Activated naive CD8-positive, alpha-beta T cell treated with anti-CD3 and anti-CD28 coated beads for 36 hours (primary cell): ENCODE measurements around the gene DNASE1L1. TPM values are rescaled to one million over a fixed set of nuclear protein-coding genes. Genes with fewer than 3 reads are reported as not detected.

Experiments
- DNase-seq: peaks from one replicate; pipeline ENCODE4 v3.0.0; 2021
- H3K27ac Mint-ChIP-seq: one replicate; pipeline ENCODE4 v1.8.0; 2022; ENCODE audit warnings: mild to moderate bottlenecking, moderate library complexity, mixed read lengths
- H3K27me3 Mint-ChIP-seq: one replicate; pipeline ENCODE4 v1.8.0; 2022; ENCODE audit warnings: mild to moderate bottlenecking, mixed read lengths
- H3K36me3 Mint-ChIP-seq: one replicate; pipeline ENCODE4 v1.8.0; 2021; ENCODE audit warnings: mild to moderate bottlenecking, mixed read lengths
- H3K4me1 Mint-ChIP-seq: one replicate; pipeline ENCODE4 v1.8.0; 2021; ENCODE audit warnings: mixed read lengths
- H3K4me3 Mint-ChIP-seq: one replicate; pipeline ENCODE4 v1.8.0; 2022; ENCODE audit warnings: mild to moderate bottlenecking, moderate library complexity, mixed read lengths
- H3K9me3 Mint-ChIP-seq: one replicate; pipeline ENCODE4 v1.8.0; 2022; ENCODE audit warnings: mixed read lengths
- total RNA-seq, 2 experiments: library from RNA; stranded (reverse); gene quantifications; one replicate each; pipeline ENCODE4 v1.2.3, GENCODE V29; 2021

The DNASE1L1 gene
- total RNA-seq, 2 experiments from 2014 or later, result 12.4 to 12.7 TPM

- no peaks in the 10 kb centered on the region for H3K27me3 Mint-ChIP-seq
- peak overlapping the region; percentile 81 for H3K4me3 Mint-ChIP-seq
- no peak for DNase-seq
- peaks cover 12% of the 10 kb centered on the region for H3K36me3 Mint-ChIP-seq
- H3K27ac Mint-ChIP-seq, result peak overlapping the region; percentile 42
- peaks cover 12% of the 10 kb centered on the region for H3K4me1 Mint-ChIP-seq
- no peaks in the 10 kb centered on the region for H3K9me3 Mint-ChIP-seq
Observed at GRCh38 chrX:154373340-154374306, 35.4 kb downstream of the DNASE1L1 start.

- H3K27me3 Mint-ChIP-seq, result no peaks in the 10 kb centered on the region
- no peaks in the 10 kb centered on the region for H3K9me3 Mint-ChIP-seq
- H3K27ac Mint-ChIP-seq, result peak overlapping the region; percentile 72
- H3K4me1 Mint-ChIP-seq, result peaks cover 17% of the 10 kb centered on the region
- peaks cover 17% of the 10 kb centered on the region for H3K36me3 Mint-ChIP-seq
- peak; percentile 49 for DNase-seq
- H3K4me3 Mint-ChIP-seq, result peak overlapping the region; percentile 81
Observed at GRCh38 chrX:154372612-154373022, 36.4 kb downstream of the DNASE1L1 start.

GRCh38 chrX:154371789-154372300 lies 37.2 kb downstream of the DNASE1L1 start:
- no peaks in the 10 kb centered on the region for H3K27me3 Mint-ChIP-seq
- DNase-seq, result no peak
- H3K4me3 Mint-ChIP-seq, result peak overlapping the region; percentile 81
- H3K9me3 Mint-ChIP-seq, result no peaks in the 10 kb centered on the region
- peaks cover 17% of the 10 kb centered on the region for H3K36me3 Mint-ChIP-seq
- peak overlapping the region; percentile 72 for H3K27ac Mint-ChIP-seq
- peaks cover 13% of the 10 kb centered on the region for H3K4me1 Mint-ChIP-seq

- H3K9me3 Mint-ChIP-seq, result no peaks in the 10 kb centered on the region
- peak overlapping the region; percentile 71 for H3K27ac Mint-ChIP-seq
- peak overlapping the region; percentile 80 for H3K4me3 Mint-ChIP-seq
- DNase-seq, result peak; percentile 90
- peaks cover 17% of the 10 kb centered on the region for H3K36me3 Mint-ChIP-seq
- no peaks in the 10 kb centered on the region for H3K27me3 Mint-ChIP-seq
- H3K4me1 Mint-ChIP-seq, result peaks cover 13% of the 10 kb centered on the region
Observed at GRCh38 chrX:154371017-154371788, 37.9 kb downstream of the DNASE1L1 start.

- H3K36me3 Mint-ChIP-seq, result peaks cover 20% of the 10 kb centered on the region
- DNase-seq, result peak; percentile 19
- peak overlapping the region; percentile 93 for H3K4me3 Mint-ChIP-seq
- H3K9me3 Mint-ChIP-seq, result no peaks in the 10 kb centered on the region
- peak overlapping the region; percentile 90 for H3K27ac Mint-ChIP-seq
- peaks cover 13% of the 10 kb centered on the region for H3K4me1 Mint-ChIP-seq
- no peaks in the 10 kb centered on the region for H3K27me3 Mint-ChIP-seq
Observed at GRCh38 chrX:154370300-154371016, 38.6 kb downstream of the DNASE1L1 start.

- Mint-ChIP-seq H3K4me3 (peak overlapping the region; percentile 93), H3K4me1 (peaks cover 13% of the 10 kb centered on the region), H3K9me3 (no peaks in the 10 kb centered on the region), H3K36me3 (peaks cover 20% of the 10 kb centered on the region), H3K27ac (peak overlapping the region; percentile 90), H3K27me3 (no peaks in the 10 kb centered on the region)
- DNase-seq, result peak; percentile 74
Observed at GRCh38 chrX:154369449-154370299, 39.4 kb downstream of the DNASE1L1 start.

GRCh38 chrX:154368630-154369448 lies 40.2 kb downstream of the DNASE1L1 start:
- Mint-ChIP-seq H3K36me3 (peaks cover 20% of the 10 kb centered on the region), H3K4me3 (peak overlapping the region; percentile 93), H3K4me1 (peaks cover 13% of the 10 kb centered on the region), H3K27me3 (no peaks in the 10 kb centered on the region), H3K27ac (peak overlapping the region; percentile 91), H3K9me3 (no peaks in the 10 kb centered on the region)
- DNase-seq, result peak; percentile 91

- no peaks in the 10 kb centered on the region for H3K9me3 Mint-ChIP-seq
- peaks cover 11% of the 10 kb centered on the region for H3K4me1 Mint-ChIP-seq
- H3K4me3 Mint-ChIP-seq, result peak overlapping the region; percentile 93
- no peak for DNase-seq
- H3K27me3 Mint-ChIP-seq, result no peaks in the 10 kb centered on the region
- H3K36me3 Mint-ChIP-seq, result peaks cover 24% of the 10 kb centered on the region
- H3K27ac Mint-ChIP-seq, result peak overlapping the region; percentile 91
Observed at GRCh38 chrX:154367474-154368308, 41.4 kb downstream of the DNASE1L1 start.

- Mint-ChIP-seq H3K4me1 (peaks cover 6% of the 10 kb centered on the region), H3K27ac (no peak overlapping the region), H3K4me3 (no peak overlapping the region)
Observed at GRCh38 chrX:154366666-154367055, 42.4 kb downstream of the DNASE1L1 start.

GRCh38 chrX:154365997-154366665 lies 42.9 kb downstream of the DNASE1L1 start:
- no peak overlapping the region for H3K4me3 Mint-ChIP-seq
- no peak for DNase-seq
- H3K4me1 Mint-ChIP-seq, result peaks cover 8% of the 10 kb centered on the region
- H3K27ac Mint-ChIP-seq, result no peak overlapping the region
- no peaks in the 10 kb centered on the region for H3K9me3 Mint-ChIP-seq
- no peaks in the 10 kb centered on the region for H3K27me3 Mint-ChIP-seq
- H3K36me3 Mint-ChIP-seq, result peaks cover 25% of the 10 kb centered on the region

More at GRCh38 chrX:154366666-154367055, 42.4 kb downstream of the DNASE1L1 start:
- no peak for DNase-seq
- Mint-ChIP-seq H3K27me3 (no peaks in the 10 kb centered on the region), H3K9me3 (no peaks in the 10 kb centered on the region), H3K36me3 (peaks cover 25% of the 10 kb centered on the region)

GRCh38 chrX:154365052-154365600 lies 43.9 kb downstream of the DNASE1L1 start:
- DNase-seq, result no peak
- peaks cover 8% of the 10 kb centered on the region for H3K4me1 Mint-ChIP-seq
- H3K9me3 Mint-ChIP-seq, result no peaks in the 10 kb centered on the region
- H3K27me3 Mint-ChIP-seq, result no peaks in the 10 kb centered on the region
- H3K27ac Mint-ChIP-seq, result peak overlapping the region; percentile 45
- no peak overlapping the region for H3K4me3 Mint-ChIP-seq
- H3K36me3 Mint-ChIP-seq, result peaks cover 22% of the 10 kb centered on the region
